Mucosa of rectum (tissue), 2 donors: ENCODE measurements around the gene THSD4.

Experiments used
- H3K27ac ChIP-seq, 2 donors: one replicate each; pipeline ENCODE4 v1.7.0; 2013; ENCODE audit warnings: inconsistent platforms in 2 of 2, low read depth in 2 of 2, low read length in 2 of 2
- H3K27me3 ChIP-seq, 2 donors: one replicate each; pipeline ENCODE4 v1.7.0; 2013; ENCODE audit warnings: low read length in 2 of 2; ENCODE audit not compliant: control insufficient read depth in 2 of 2, insufficient read depth in 2 of 2
- H3K36me3 ChIP-seq, 2 donors: one replicate each; pipeline ENCODE4 v1.7.0; 2013; ENCODE audit warnings: low read length in 2 of 2; ENCODE audit not compliant: control insufficient read depth in 2 of 2, insufficient read depth in 2 of 2
- H3K4me1 ChIP-seq, 2 donors: one replicate each; pipeline ENCODE4 v1.7.0; 2013; ENCODE audit warnings: low read length in 2 of 2, mild to moderate bottlenecking in 1 of 2; ENCODE audit not compliant: control insufficient read depth in 2 of 2, insufficient read depth in 2 of 2
- H3K4me3 ChIP-seq, 2 donors: one replicate each; pipeline ENCODE4 v1.7.0; 2013; ENCODE audit warnings: low read length in 2 of 2
- H3K9ac ChIP-seq, 2 donors: one replicate each; pipeline ENCODE4 v1.7.0; 2013; ENCODE audit warnings: low read length in 2 of 2, low read depth in 1 of 2, mild to moderate bottlenecking in 1 of 2
- H3K9me3 ChIP-seq, 2 donors: one replicate each; pipeline ENCODE4 v1.7.0; 2013; ENCODE audit warnings: low read length in 2 of 2; ENCODE audit not compliant: control insufficient read depth in 2 of 2
- donor health status: healthy.
- donor health status: Normal muscosa, but diverticular disease.

Gene THSD4

DNA sequence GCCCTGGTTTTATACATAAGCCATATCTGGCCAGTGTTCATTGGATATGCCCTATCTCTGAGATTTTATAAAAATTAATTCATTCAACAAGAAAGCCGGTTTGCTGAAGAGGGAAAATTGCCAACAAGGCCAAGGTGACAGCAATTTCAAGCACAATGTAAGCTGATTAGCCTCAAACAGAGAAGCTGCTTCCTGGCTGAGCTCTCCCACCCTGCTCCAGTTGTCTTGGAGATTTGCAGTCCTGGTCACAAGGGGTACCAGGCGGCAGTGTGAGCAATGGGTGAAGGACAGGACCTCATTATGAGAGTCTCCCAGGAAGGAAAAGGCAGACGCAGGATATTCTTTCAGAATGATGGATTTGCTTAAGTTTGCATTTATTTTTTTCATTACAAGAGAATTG, 5.4 kb upstream of the THSD4 start:
- Histone ChIP-seq H3K27ac (no peak overlapping the region), H3K4me1 (peaks cover 2 to 12% of the 10 kb centered on the region in 2 donors), H3K9ac (no peak overlapping the region), H3K9me3 (no peaks in the 10 kb centered on the region), H3K36me3 (no peaks in the 10 kb centered on the region), H3K27me3 (no peaks in the 10 kb centered on the region), H3K4me3 (no peak overlapping the region)

DNA sequence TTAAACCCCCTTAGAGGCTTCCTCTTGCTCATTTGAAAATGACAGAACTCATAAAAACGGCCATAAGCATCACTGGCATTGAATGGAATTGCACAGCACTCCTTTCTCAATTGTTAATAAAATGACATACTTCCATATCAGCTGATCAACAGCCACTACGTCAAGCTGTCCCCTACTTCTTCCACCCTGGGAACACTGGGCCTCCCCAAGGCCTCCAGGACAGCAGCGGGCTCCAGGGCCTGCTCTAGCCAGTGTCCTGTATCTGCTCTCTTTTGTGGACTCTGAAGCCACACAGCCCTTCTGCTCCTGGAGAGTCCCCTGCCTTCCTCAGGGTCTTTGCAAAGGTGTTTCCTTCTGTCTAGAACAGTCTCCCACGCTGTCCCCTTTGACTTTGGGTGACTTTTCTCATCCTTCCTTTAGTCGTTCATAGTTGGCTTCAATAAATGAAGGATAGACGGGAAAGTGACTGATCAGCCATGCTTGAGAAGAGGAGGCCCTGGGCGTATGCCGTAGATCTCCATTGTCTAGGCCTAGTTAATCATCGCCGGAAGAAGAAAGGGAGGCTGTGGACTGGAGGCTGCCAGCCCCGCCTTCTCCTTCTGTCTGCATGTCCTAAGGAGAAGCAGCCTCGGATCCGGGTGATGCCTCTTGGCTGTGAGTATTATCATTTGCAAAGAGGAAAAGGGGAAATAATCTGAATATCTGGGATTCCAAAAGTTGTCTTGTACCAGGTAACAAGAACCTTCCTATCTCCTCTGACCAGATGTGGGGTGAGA, 4.7 kb upstream of the THSD4 start:
- Histone ChIP-seq H3K9ac (no peak overlapping the region), H3K27me3 (no peaks in the 10 kb centered on the region), H3K4me1 (peaks cover 2 to 14% of the 10 kb centered on the region in 2 donors), H3K9me3 (no peaks in the 10 kb centered on the region), H3K27ac (no peak overlapping the region), H3K4me3 (no peak overlapping the region), H3K36me3 (no peaks in the 10 kb centered on the region)

DNA sequence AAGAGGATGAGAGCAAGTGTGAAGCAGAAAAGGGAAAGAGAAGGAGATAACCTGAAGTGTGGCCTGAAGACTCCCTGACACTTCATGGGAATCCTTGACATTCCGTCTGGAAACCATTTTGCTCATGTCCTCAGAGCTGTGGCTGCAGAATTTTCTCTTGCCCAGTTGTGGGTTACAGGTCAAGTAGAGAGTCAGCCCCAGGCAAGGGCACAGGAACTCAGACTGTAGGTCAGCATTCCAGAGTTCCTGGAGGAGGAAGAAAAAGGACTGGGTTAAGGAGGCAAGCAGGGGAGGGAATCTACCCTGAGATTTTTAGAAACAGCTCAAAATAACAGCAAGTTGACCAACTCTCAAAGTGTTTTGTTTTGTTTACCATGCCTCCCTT, 4.1 kb upstream of the THSD4 start:
- Histone ChIP-seq H3K4me1 (peaks cover 2 to 14% of the 10 kb centered on the region in 2 donors), H3K27me3 (no peaks in the 10 kb centered on the region), H3K27ac (no peak overlapping the region), H3K9me3 (no peaks in the 10 kb centered on the region), H3K9ac (no peak overlapping the region), H3K4me3 (no peak overlapping the region), H3K36me3 (no peaks in the 10 kb centered on the region)

DNA sequence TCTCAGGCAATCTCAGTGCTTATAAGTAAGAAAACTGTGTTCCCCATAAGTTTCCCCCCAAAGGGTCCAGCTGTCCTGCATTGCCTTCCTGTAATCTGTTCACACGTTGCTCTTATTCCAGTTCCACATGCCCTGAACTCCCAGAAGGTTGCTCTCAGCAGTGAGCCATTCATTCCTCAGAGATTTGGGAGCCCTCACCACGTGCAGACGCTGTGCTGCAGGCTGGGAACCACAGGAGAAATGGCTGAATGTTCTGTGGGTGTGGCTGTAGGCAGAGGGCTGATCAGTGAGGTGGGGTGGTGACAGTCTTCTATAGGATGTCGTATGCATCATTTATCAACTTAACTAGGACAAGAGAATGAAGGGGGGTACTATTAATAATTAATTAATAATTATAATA, 3.3 kb upstream of the THSD4 start:
- H3K27ac ChIP-seq = no peak overlapping the region

DNA sequence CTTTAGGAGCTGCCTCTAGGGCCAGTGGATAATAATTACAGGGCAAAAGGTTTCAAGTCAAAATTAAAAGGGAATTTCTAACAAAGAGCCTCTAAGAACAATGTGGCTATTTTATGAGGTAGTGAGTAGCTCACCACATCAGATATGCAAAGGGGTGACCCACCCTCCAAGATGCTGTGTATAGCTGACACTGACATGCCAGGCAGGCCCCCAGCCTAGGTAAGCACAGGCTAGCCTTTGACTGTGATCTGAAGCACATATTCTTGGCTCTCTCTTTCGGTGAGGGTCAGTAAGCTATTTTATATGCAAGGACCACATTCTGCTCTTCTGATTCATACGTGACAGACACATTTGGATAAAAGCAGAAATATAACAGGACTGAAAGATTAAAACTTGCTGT, 2.8 kb upstream of the THSD4 start:
- no peak overlapping the region for H3K9ac ChIP-seq
- no peaks in the 10 kb centered on the region for H3K27me3 ChIP-seq
- no peak overlapping the region for H3K27ac ChIP-seq
- H3K9me3 ChIP-seq = no peaks in the 10 kb centered on the region
- no peaks in the 10 kb centered on the region for H3K36me3 ChIP-seq
- H3K4me1 ChIP-seq = peaks cover 6 to 14% of the 10 kb centered on the region in 2 donors
- H3K4me3 ChIP-seq = no peak overlapping the region

More for the DNA sequence above, 3.3 kb upstream of the THSD4 start:
- Histone ChIP-seq H3K36me3 (no peaks in the 10 kb centered on the region), H3K9me3 (no peaks in the 10 kb centered on the region), H3K9ac (no peak overlapping the region), H3K27me3 (no peaks in the 10 kb centered on the region), H3K4me3 (no peak overlapping the region), H3K4me1 (peaks cover 6 to 14% of the 10 kb centered on the region in 2 donors)

DNA sequence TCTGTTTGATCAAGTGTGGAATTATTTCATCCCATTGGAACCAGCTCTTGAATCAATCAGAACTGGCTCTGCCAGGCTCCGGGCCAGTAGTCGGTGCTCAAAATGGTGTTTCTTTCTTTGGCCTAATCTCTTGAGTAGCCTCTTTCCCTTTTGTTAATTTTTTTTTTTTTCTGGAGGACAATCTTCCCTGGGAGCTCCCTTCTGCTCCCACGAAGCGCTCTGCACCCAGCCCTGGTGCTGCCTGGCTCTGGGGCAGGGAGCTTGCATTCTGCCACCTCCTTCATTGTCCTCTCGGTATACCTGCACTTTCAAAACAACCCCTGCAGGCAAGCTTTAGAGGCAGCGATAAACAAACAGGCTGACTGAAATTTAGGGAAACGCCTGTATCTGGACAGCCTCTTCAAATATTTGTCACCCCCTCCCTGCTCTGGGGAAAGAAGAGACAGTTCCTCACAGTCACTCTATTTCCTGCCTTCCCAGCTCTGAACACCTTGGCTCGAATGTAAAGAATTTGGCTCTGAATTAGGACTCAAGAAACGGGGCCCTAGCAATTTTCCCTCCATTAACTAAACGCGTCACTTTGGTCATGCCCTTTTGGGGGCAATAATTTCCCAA, 1.1 kb upstream of the THSD4 start:
- no peaks in the 10 kb centered on the region for H3K36me3 ChIP-seq
- H3K4me3 ChIP-seq = no peak overlapping the region
- peak overlapping the region in 1 of 2 donors; percentile 59 for H3K9ac ChIP-seq
- no peak overlapping the region for H3K27ac ChIP-seq
- H3K27me3 ChIP-seq = no peaks in the 10 kb centered on the region
- no peaks in the 10 kb centered on the region for H3K9me3 ChIP-seq
- peaks cover 6 to 14% of the 10 kb centered on the region in 2 donors for H3K4me1 ChIP-seq

DNA sequence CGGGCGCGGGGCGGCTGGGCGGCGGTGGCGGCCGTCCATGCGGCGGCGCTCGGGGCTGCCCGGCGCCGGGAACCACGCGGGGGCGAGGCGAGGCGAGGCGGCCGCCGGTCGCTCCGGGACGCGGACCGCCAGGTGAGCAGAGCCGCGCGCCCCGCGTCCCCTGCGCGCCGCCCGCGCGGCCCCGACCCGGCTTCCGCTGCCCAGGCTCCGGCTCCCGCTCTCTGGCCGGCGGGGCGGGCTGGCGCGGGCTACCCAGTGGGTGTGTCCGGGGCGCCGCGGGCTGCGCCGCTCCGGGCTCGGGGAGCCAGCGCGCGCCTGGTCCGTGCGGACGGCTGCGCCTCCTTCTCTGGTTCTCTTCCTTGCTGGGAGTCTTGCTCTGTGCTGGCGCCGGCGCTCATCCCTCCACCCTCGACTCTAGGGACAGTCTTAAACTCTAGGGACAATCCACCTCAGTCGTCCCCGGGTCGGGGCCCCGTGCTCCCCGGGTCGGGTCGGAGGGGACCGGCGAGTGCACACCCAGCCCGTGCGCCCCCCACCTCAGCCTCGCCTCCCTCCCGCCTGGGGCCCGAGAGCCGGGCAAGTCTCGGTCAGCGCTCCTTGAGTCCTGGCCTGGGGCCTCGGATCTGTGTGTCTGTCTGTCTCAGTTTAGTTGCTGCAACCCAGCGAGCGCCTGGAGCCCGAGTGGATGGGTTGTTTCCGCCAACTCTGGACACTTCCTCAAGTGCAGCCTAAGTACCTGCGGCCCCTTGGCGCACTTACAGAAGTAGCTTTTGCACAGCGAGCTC, 488 bp downstream of the THSD4 start:
- H3K27me3 ChIP-seq = no peaks in the 10 kb centered on the region
- H3K36me3 ChIP-seq = no peaks in the 10 kb centered on the region
- no peaks in the 10 kb centered on the region for H3K9me3 ChIP-seq
- peak overlapping the region; percentile 63 to 83 for H3K9ac ChIP-seq
- H3K4me1 ChIP-seq = peaks cover 6 to 14% of the 10 kb centered on the region in 2 donors
- H3K27ac ChIP-seq = peak overlapping the region; percentile 70 to 79
- peak overlapping the region; percentile 76 to 81 for H3K4me3 ChIP-seq

DNA sequence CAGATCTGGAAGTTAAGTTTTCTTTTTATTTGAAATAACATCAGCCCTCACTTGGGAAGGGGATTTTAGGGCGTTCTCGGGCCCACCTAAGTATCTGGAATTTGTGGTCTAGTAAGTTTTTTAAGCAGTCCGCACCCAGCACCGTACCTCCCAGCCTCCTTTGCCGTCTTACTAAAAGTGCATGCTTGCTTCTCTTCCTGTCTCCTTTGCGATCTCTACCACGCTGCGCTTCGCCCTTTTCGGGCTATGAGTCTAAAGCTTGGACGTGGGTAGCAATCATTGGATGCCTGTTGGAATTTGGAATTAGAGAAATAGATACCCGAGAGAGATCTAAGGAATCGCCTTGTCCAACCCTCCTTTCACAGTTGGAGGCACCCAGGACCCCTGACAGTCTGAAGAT, 1.1 kb downstream of the THSD4 start:
- Histone ChIP-seq H3K27me3 (no peaks in the 10 kb centered on the region), H3K36me3 (no peaks in the 10 kb centered on the region), H3K4me1 (peaks cover 6 to 9% of the 10 kb centered on the region in 2 donors), H3K9me3 (no peaks in the 10 kb centered on the region), H3K4me3 (peak overlapping the region; percentile 76 to 81), H3K27ac (peak overlapping the region; percentile 70 to 79), H3K9ac (peak overlapping the region; percentile 63 to 83)

DNA sequence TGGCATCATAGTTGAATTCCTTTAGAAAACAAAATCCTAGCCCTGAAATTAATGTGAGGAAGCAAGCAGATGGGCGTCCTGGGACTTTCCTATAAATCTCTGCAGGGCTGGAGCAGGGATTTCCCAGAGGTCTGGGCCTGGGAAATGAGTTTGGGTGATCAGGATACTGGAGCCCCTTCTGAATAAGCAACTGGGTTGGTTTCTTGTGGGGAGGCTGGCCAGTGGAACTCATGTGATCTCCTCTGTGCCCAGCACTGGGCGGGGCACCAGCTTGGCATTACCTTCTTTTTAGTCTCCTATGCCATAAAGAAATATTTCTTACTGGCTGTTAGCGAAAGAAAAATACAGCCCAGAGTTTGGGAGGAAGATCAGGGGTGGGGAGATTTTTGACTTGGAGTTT, 1.7 kb downstream of the THSD4 start:
- no peaks in the 10 kb centered on the region for H3K9me3 ChIP-seq
- no peaks in the 10 kb centered on the region for H3K27me3 ChIP-seq
- no peaks in the 10 kb centered on the region for H3K36me3 ChIP-seq
- peak overlapping the region in 1 of 2 donors; percentile 83 for H3K9ac ChIP-seq
- H3K4me3 ChIP-seq = peak overlapping the region; percentile 76 to 81
- peaks cover 4 to 7% of the 10 kb centered on the region in 2 donors for H3K4me1 ChIP-seq
- H3K27ac ChIP-seq = peak overlapping the region; percentile 70 to 79
